PC-3 (cell line): ENCODE measurements around the gene GLTPD2. TPM values are rescaled to one million over a fixed set of nuclear protein-coding genes. Genes with fewer than 3 reads are reported as not detected.

Experiments used
- ATAC-seq: fragments of 200-7000 bp; cut with Tn5 transposase; 2 replicates; pipeline ENCODE4 v1.9.1; 2020; ENCODE audit warnings: mild to moderate bottlenecking, moderate library complexity
- BruUV-seq: library from RNA; stranded (reverse); fragments of 400-500 nt; replicated peaks from 2 replicates; lab custom pipeline; 2021; lab: Mats Ljungman, UMichigan
- CTCF ChIA-PET: fragments of 300-600 bp; sonication (Branson Sonifier 250); formaldehyde crosslinking; loops from one replicate; lab custom pipeline; 2022; ENCODE audit warnings: antibody characterized with exemption; lab: Charles Lee
- POLR2A ChIA-PET: fragments of 300-600 bp; sonication (Branson Sonifier 250); formaldehyde crosslinking; loops from one replicate; lab custom pipeline; 2022; ENCODE audit warnings: antibody characterized with exemption; ENCODE audit not compliant: unreplicated experiment; lab: Charles Lee
- DNase-seq: peaks from one replicate; pipeline ENCODE4 v3.0.0-alpha.2; 2015
- H2AFZ ChIP-seq: fragments of 300-600 bp; sonication (generic); 2 replicates; pipeline ENCODE4 v1.6.0; 2016; ENCODE audit warnings: antibody characterized with exemption, low read length
- H3F3A ChIP-seq: fragments of 300-600 bp; sonication (generic); one replicate; pipeline ENCODE4 v1.6.0; 2017; ENCODE audit warnings: antibody characterized with exemption, low read length, control low read depth, mild to moderate bottlenecking; ENCODE audit not compliant: unreplicated experiment
- H3K27ac ChIP-seq: fragments of 300-600 bp; sonication (generic); 2 replicates; pipeline ENCODE4 v1.5.1; 2016; ENCODE audit warnings: mild to moderate bottlenecking, low read length
- H3K27me3 ChIP-seq: fragments of 300-600 bp; sonication (generic); 2 replicates; pipeline ENCODE4 v1.6.1; 2016; ENCODE audit warnings: low read length, mixed read lengths
- H3K36me3 ChIP-seq: fragments of 300-600 bp; sonication (generic); 2 replicates; pipeline ENCODE4 v1.6.1; 2016; ENCODE audit warnings: low read depth, mixed run types, low read length, mixed read lengths
- H3K4me1 ChIP-seq: fragments of 300-600 bp; sonication (generic); 2 replicates; pipeline ENCODE4 v1.5.1; 2016; ENCODE audit warnings: low read length; ENCODE audit not compliant: insufficient read depth
- H3K4me2 ChIP-seq: fragments of 300-600 bp; sonication (generic); 2 replicates; pipeline ENCODE4 v1.6.0; 2016; ENCODE audit warnings: low read length
- H3K4me3 ChIP-seq: fragments of 300-600 bp; sonication (generic); 2 replicates; pipeline ENCODE4 v1.5.1; 2016; ENCODE audit warnings: mild to moderate bottlenecking, low read length, mixed read lengths
- H3K79me2 ChIP-seq: fragments of 300-600 bp; sonication (generic); 2 replicates; pipeline ENCODE4 v1.6.1; 2017; ENCODE audit warnings: low read length, mixed read lengths
- H3K9ac ChIP-seq: fragments of 300-600 bp; sonication (generic); 2 replicates; pipeline ENCODE4 v1.6.0; 2016; ENCODE audit warnings: mild to moderate bottlenecking, low read length
- H3K9me2 ChIP-seq: fragments of 300-600 bp; sonication (generic); replicated peaks from 2 replicates; pipeline ENCODE4 v1.6.1; 2016; ENCODE audit warnings: mixed run types, low read length, mixed read lengths
- H3K9me3 ChIP-seq: fragments of 300-600 bp; sonication (generic); 2 replicates; pipeline ENCODE4 v1.6.1; 2016; ENCODE audit warnings: low read length, mixed read lengths
- H4K20me1 ChIP-seq: fragments of 300-600 bp; sonication (generic); 2 replicates; pipeline ENCODE4 v1.6.1; 2016; ENCODE audit warnings: low read length, mixed read lengths
- EZH2 ChIP-seq: fragments of 300-600 bp; sonication (generic); IDR thresholded peaks from one replicate; pipeline ENCODE4 v1.6.1; 2017; ENCODE audit warnings: antibody characterized with exemption, mild to moderate bottlenecking, low read length; ENCODE audit not compliant: unreplicated experiment
- EZH2phosphoT487 ChIP-seq: fragments of 300-600 bp; sonication (generic); IDR thresholded peaks from 2 replicates; pipeline ENCODE4 v1.6.1; 2018; ENCODE audit warnings: mild to moderate bottlenecking, antibody characterized with exemption, low read length, borderline replicate concordance
- intact Hi-C: fragments of 100-400 bp; cut with micrococcal nuclease; formaldehyde crosslinking; loops from 2 replicates; pipeline ENCODE4 v1.9.0; 2023
- total RNA-seq: library from RNA; depleted of rRNA; stranded (reverse); fragments of >200 nt; gene quantifications from 2 replicates; pipeline ENCODE4 v1.2.3, GENCODE V29; 2014
- TF ChIP-seq, protein P1 (sequence below): fragments of 300-600 bp; sonication (generic); conservative IDR thresholded peaks from 2 replicates; pipeline ENCODE4 v1.5.1; 2017; ENCODE audit warnings: antibody characterized with exemption, low read depth, mild to moderate bottlenecking, low read length

The GLTPD2 gene
- total RNA-seq, 1 experiment from 2014 or later: not detected

DNA sequence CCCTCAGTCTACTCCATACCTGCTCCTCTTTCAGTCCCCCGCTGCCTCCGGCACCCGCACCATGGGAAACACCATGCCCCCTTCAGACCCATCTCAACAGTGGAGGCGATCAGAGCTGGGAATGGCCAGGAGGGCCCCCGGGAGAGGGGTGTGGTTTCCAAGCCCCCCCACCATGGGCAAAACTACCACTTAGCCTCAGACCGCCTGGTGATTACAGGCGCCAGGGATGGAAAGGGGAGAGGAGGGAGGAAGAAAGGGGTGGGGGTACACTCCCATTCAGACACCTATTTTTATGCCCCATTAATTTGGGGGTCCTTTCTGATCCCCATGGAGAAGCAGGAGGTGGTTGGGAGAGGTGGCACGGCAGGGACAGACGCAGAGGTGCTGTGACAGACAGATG is 13.5 kb downstream of the GLTPD2 start, which contains the start of gene C17orf114:
TSS of gene C17orf114 (minus strand) at position 101 of the 400 bp plus-strand sequence.
- ATAC-seq (no peak), DNase-seq (no peak)
- Histone ChIP-seq H3K27ac (no peak within 1 kb of the TSS), H3K4me3 (no peak within 1 kb of the TSS), H3K9me2 (no peaks in the 10 kb centered on the region), H3K36me3 (peaks cover 5% of the 10 kb centered on the region; the same call in 1 of the 2 replicates), H3K9me3 (no peaks in the 10 kb centered on the region), H3F3A (no peaks in the 10 kb centered on the region), H3K79me2 (peaks cover 7% of the 10 kb centered on the region), H2AFZ (no peak within 1 kb of the TSS), H4K20me1 (no peaks in the 10 kb centered on the region), H3K9ac (no peak within 1 kb of the TSS), H3K27me3 (no peaks in the 10 kb centered on the region), H3K4me1 (0 out of 2 replicates have a peak, but pooled peaks cover 5% of the 10 kb centered on the region), H3K4me2 (no peak within 1 kb of the TSS)
- TF ChIP-seq, protein P1, sequence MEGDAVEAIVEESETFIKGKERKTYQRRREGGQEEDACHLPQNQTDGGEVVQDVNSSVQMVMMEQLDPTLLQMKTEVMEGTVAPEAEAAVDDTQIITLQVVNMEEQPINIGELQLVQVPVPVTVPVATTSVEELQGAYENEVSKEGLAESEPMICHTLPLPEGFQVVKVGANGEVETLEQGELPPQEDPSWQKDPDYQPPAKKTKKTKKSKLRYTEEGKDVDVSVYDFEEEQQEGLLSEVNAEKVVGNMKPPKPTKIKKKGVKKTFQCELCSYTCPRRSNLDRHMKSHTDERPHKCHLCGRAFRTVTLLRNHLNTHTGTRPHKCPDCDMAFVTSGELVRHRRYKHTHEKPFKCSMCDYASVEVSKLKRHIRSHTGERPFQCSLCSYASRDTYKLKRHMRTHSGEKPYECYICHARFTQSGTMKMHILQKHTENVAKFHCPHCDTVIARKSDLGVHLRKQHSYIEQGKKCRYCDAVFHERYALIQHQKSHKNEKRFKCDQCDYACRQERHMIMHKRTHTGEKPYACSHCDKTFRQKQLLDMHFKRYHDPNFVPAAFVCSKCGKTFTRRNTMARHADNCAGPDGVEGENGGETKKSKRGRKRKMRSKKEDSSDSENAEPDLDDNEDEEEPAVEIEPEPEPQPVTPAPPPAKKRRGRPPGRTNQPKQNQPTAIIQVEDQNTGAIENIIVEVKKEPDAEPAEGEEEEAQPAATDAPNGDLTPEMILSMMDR: no peak
- TF ChIP-seq EZH2phosphoT487: no peak
- no peak for TF ChIP-seq EZH2
- no TSS peak for BruUV-seq
- POLR2A ChIA-PET: no interaction called here
- intact Hi-C loops: no loop called here
- CTCF ChIA-PET: no interaction called here

GRCh38 chr17:4806456-4806776 is 17.7 kb downstream of the GLTPD2 start:
- H2AFZ ChIP-seq: peak overlapping the region; percentile 54
- BruUV-seq: no TSS peak
- H4K20me1 ChIP-seq: no peaks in the 10 kb centered on the region
- DNase-seq (no peak), ATAC-seq (no peak; the same call in 1 of the 2 replicates)
- TF ChIP-seq EZH2phosphoT487: no peak
- TF ChIP-seq, protein P1: no peak
- no peak for TF ChIP-seq EZH2
- no peaks in the 10 kb centered on the region for H3K36me3 ChIP-seq
- peaks cover 9% of the 10 kb centered on the region for H3K4me1 ChIP-seq
- H3K4me3 ChIP-seq: peak overlapping the region; percentile 78
- H3K9me2 ChIP-seq: no peaks in the 10 kb centered on the region
- intact Hi-C loops: no loop called here
- H3K9me3 ChIP-seq: no peaks in the 10 kb centered on the region
- H3K27ac ChIP-seq: no peak overlapping the region
- peak overlapping the region; percentile 80 for H3K4me2 ChIP-seq
- peak overlapping the region; percentile 62 for H3K9ac ChIP-seq
- no peaks in the 10 kb centered on the region for H3K79me2 ChIP-seq
- no peaks in the 10 kb centered on the region for H3F3A ChIP-seq
- CTCF ChIA-PET: interaction anchor here (1.0 kb wide), 1 partner anchor 16 kb away, joined by 6 read pairs; no protein-coding TSS in a partner anchor
- no peaks in the 10 kb centered on the region for H3K27me3 ChIP-seq
- POLR2A ChIA-PET: no interaction called here

GRCh38 chr17:4806777-4807604 is 18.2 kb downstream of the GLTPD2 start, which contains the start of gene PLD2:
TSS of gene PLD2 (plus strand) at chr17:4807152. CDS start at chr17:4807773, 621 bp downstream.
- H3K9ac ChIP-seq: peak within 1 kb of the TSS; percentile 69
- CTCF ChIA-PET: interaction anchor here (1.0 kb wide), 1 partner anchor 17 kb away, joined by 6 read pairs; no protein-coding TSS in a partner anchor
- H3F3A ChIP-seq: no peaks in the 10 kb centered on the region
- H3K4me3 ChIP-seq: peak within 1 kb of the TSS; percentile 78
- ATAC-seq (peak; percentile 97), DNase-seq (peak; percentile 84)
- no peaks in the 10 kb centered on the region for H3K9me2 ChIP-seq
- POLR2A ChIA-PET: interaction anchor here (0.7 kb wide), 1 partner anchor 43 kb away, joined by 8 read pairs; no protein-coding TSS in a partner anchor
- H3K27me3 ChIP-seq: no peaks in the 10 kb centered on the region
- no peak for TF ChIP-seq EZH2
- no peak for TF ChIP-seq EZH2phosphoT487
- TF ChIP-seq, protein P1: no peak
- H4K20me1 ChIP-seq: no peaks in the 10 kb centered on the region
- H3K27ac ChIP-seq: no peak within 1 kb of the TSS
- peak within 1 kb of the TSS; percentile 54 for H2AFZ ChIP-seq
- H3K79me2 ChIP-seq: no peaks in the 10 kb centered on the region
- peaks cover 9% of the 10 kb centered on the region for H3K4me1 ChIP-seq
- no peaks in the 10 kb centered on the region for H3K36me3 ChIP-seq
- intact Hi-C loops: loop anchor here (1.0 kb wide), 1 partner anchor 26 kb away; the partner anchor contains the start of gene MINK1
- peak within 1 kb of the TSS; percentile 88 for H3K4me2 ChIP-seq
- H3K9me3 ChIP-seq: no peaks in the 10 kb centered on the region
- no TSS peak for BruUV-seq
